Calu3 (cell line): ENCODE measurements around the gene HCCS. TPM values are rescaled to one million over a fixed set of nuclear protein-coding genes. Genes with fewer than 3 reads are reported as not detected.

ENCODE experiments used
- BruUV-seq: library from RNA; stranded (reverse); fragments of 400-500 nt; replicated peaks from 2 replicates; lab custom pipeline; 2021; lab: Mats Ljungman, UMichigan
- CTCF ChIA-PET: fragments of 300-600 bp; sonication (Branson Sonifier 250); formaldehyde crosslinking; loops from one replicate; lab custom pipeline; 2022; ENCODE audit warnings: antibody characterized with exemption; lab: Charles Lee
- DNase-seq: peaks from one replicate; pipeline ENCODE4 v3.0.0; 2022
- H3K27ac Mint-ChIP-seq: one replicate; pipeline ENCODE4 v1.8.0; 2022; ENCODE audit warnings: mixed read lengths; ENCODE audit not compliant: unreplicated experiment
- H3K27me3 Mint-ChIP-seq: one replicate; pipeline ENCODE4 v1.8.0; 2022; ENCODE audit warnings: mixed read lengths; ENCODE audit not compliant: unreplicated experiment
- H3K36me3 Mint-ChIP-seq: one replicate; pipeline ENCODE4 v1.8.0; 2022; ENCODE audit warnings: mild to moderate bottlenecking, moderate library complexity, mixed read lengths; ENCODE audit not compliant: insufficient read depth, unreplicated experiment
- H3K4me1 Mint-ChIP-seq: one replicate; pipeline ENCODE4 v1.8.0; 2022; ENCODE audit warnings: mild to moderate bottlenecking, low read depth, mixed read lengths; ENCODE audit not compliant: unreplicated experiment
- H3K4me3 Mint-ChIP-seq: one replicate; pipeline ENCODE4 v1.8.0; 2022; ENCODE audit warnings: mild to moderate bottlenecking, low read depth, moderate library complexity, mixed read lengths; ENCODE audit not compliant: unreplicated experiment
- H3K9me3 Mint-ChIP-seq: one replicate; pipeline ENCODE4 v1.8.0; 2022; ENCODE audit warnings: low read depth, mixed read lengths; ENCODE audit not compliant: unreplicated experiment
- CTCF ChIP-seq: fragments of 200-600 bp; IDR thresholded peaks from one replicate; pipeline ENCODE4 v1.8.0; 2022; ENCODE audit warnings: antibody characterized with exemption; ENCODE audit not compliant: unreplicated experiment
- intact Hi-C: fragments of 100-400 bp; cut with micrococcal nuclease; formaldehyde crosslinking; loops from one replicate; pipeline ENCODE4 v1.10.0; 2022; ENCODE audit not compliant: unreplicated experiment
- total RNA-seq: library from RNA; stranded (reverse); gene quantifications from 2 replicates; pipeline ENCODE4 v1.2.3, GENCODE V29; 2022

Gene HCCS
- total RNA-seq, 1 experiment from 2014 or later, result 47.1 TPM

GRCh38 chrX:11129534-11130105 lies 18.5 kb downstream of the HCCS start:
- CTCF ChIA-PET, result no interaction called here
- no TSS peak for BruUV-seq
- peaks cover 2% of the 10 kb centered on the region for H3K9me3 Mint-ChIP-seq

DNA sequence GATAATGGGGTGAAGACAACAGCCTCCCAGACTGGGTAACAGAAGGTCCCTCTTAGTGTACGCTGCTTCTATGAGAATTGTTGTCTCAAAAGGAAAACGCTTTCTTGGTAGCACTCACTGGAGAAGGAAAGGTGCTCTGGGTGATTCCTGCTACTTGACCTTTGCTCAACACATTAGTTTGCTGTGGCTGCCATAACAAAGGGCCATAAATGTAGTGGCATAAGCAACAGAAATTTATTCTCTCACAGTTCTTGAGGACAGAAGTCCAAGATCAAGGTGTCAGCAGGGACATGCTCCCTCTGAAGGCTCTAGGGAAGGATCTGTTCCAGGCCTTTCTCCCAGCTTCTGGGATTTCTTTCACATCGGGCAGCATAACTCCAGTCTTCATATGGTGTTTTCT lies 19.0 kb downstream of the HCCS start:
- Mint-ChIP-seq H3K4me3 (no peak overlapping the region), H3K27me3 (no peaks in the 10 kb centered on the region), H3K36me3 (no peaks in the 10 kb centered on the region), H3K9me3 (peaks cover 2% of the 10 kb centered on the region), H3K4me1 (no peaks in the 10 kb centered on the region), H3K27ac (no peak overlapping the region)
- intact Hi-C loops, result no loop called here
- CTCF ChIA-PET, result no interaction called here
- no peak for TF ChIP-seq CTCF
- DNase-seq, result no peak
- no TSS peak for BruUV-seq

More at GRCh38 chrX:11129534-11130105, 18.5 kb downstream of the HCCS start:
- Mint-ChIP-seq H3K36me3 (no peaks in the 10 kb centered on the region), H3K27ac (no peak overlapping the region), H3K27me3 (no peaks in the 10 kb centered on the region), H3K4me3 (no peak overlapping the region), H3K4me1 (no peaks in the 10 kb centered on the region)
- TF ChIP-seq CTCF, result no peak
- intact Hi-C loops, result no loop called here
- no peak for DNase-seq

- Mint-ChIP-seq H3K9me3 (peaks cover 2% of the 10 kb centered on the region), H3K4me1 (no peaks in the 10 kb centered on the region), H3K36me3 (no peaks in the 10 kb centered on the region), H3K4me3 (no peak overlapping the region), H3K27me3 (no peaks in the 10 kb centered on the region), H3K27ac (no peak overlapping the region)
- CTCF ChIA-PET, result no interaction called here
- TF ChIP-seq CTCF, result no peak
- intact Hi-C loops, result no loop called here
- DNase-seq, result no peak
- no TSS peak for BruUV-seq
Measured at GRCh38 chrX:11131146-11131545, 20.0 kb downstream of the HCCS start.

GRCh38 chrX:11135564-11136185 lies 24.5 kb downstream of the HCCS start:
- H3K4me3 Mint-ChIP-seq, result no peak overlapping the region

More at GRCh38 chrX:11135564-11136185, 24.5 kb downstream of the HCCS start:
- H3K36me3 Mint-ChIP-seq, result no peaks in the 10 kb centered on the region
- no TSS peak for BruUV-seq
- DNase-seq, result no peak
- H3K9me3 Mint-ChIP-seq, result no peaks in the 10 kb centered on the region
- no peaks in the 10 kb centered on the region for H3K27me3 Mint-ChIP-seq
- no peaks in the 10 kb centered on the region for H3K4me1 Mint-ChIP-seq
- CTCF ChIA-PET, result interaction anchor here (0.7 to 1.0 kb wide), 2 partner anchors 22 to 368 kb away, joined by 3 to 6 read pairs; no protein-coding TSS in a partner anchor
- no peak overlapping the region for H3K27ac Mint-ChIP-seq
- no peak for TF ChIP-seq CTCF
- intact Hi-C loops, result no loop called here
